Dedifferentiated amniotic fluid mesenchymal stem cell (primary cell): ENCODE data around the gene RAB1A.

Experiments
- DNase-seq: peaks from one replicate; pipeline ENCODE4 v3.0.0-alpha.2; 2016; ENCODE audit errors: extremely low spot score

RAB1A gene

DNA sequence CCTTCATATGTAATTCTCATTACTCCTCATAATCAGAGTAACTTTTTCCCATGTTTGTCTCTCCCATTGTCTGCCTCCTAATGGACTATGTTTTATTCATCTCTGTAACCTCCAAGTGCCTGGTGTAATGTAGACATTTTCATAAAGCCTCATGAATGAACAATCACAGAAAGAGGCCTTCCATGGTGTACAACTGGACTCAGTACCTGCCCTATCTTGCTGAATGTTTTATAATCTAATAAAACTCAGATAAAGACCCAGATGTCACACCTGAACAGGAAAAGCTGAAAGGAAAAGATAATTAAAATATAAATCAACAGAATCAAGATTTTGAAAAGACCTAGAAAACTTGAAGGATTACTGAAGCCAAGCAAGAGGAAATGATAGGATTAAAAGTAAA lies 36.7 kb downstream of the RAB1A start:
- no peak for DNase-seq

DNA sequence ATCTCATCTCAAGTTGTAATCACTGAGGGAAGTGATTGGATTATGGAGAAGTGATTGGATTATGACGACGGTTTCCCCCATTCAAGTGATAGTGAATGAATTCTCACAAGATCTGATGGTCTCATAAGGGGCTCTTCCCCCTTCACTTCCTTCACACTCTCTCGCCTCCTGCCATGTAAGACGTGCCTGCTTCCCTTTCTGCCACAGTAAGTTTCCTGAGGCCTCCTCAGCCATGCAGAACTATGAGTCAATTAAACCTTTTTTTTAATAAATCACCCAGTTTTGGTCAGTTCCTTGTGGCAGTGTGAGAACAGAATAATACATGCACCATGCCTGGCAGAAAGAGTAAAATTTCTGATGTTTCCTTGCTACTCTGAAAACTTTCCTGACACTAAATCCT lies 37.1 kb downstream of the RAB1A start:
- no peak for DNase-seq

DNA sequence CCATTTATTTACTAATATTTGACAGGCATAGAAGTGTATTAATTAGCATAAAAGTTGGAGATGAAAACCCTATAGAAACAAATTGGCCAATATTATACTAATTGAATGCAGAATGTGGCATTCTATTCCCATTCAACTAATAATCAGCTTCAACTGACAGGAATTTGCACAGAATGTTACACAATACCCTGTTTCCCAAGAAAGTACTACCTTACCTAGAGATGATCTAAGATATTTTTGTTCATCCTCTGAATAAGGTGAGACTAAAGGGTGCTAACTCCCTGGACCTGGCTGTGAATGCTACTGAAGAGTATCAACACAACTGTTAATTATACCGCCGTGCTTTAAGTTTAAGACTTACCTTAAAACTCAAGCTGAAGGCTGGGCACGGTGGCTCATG lies 44.8 kb downstream of the RAB1A start:
- no peak for DNase-seq

DNA sequence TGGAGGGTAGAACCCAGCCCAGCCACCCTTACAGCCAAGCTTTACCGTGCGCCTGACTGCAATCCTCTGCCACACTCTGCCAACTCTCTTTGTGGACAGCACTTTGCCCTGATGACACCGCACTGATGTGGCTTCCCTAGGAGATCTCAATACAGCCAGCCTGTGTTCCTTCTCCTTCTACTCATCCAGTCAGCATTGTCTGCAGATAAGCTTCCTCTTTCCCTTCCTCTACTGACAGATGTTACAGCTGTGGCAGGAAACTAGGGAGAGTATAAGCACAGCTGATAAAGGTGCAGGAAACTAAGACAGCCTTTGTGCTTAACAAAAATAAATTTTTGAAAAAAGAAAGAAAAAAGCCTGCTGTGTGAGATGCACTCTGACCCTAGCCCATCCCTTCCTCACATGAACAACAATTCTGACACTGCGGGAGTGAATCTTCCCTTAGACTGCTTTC lies 48.6 kb downstream of the RAB1A start:
- DNase-seq, result no peak

DNA sequence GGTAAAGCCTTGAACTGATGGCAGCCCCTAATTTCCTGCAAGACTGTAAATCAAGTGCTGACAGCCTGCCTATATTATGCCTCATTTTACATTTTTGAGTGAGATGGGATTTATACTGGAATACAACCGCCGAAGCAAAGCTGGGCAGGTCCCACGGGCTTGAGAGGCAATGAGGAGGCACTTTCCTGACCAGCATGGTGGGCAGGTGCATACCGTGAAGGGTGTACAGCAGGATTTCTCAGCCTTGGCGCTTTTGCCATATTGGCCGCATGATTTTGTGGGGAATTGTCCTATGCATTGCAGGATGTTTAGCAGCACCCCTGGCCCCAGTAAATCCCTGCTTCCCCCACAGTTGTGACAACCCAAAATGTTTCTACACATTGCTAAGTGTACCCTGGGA lies 50.9 kb downstream of the RAB1A start:
- DNase-seq, result no peak

DNA sequence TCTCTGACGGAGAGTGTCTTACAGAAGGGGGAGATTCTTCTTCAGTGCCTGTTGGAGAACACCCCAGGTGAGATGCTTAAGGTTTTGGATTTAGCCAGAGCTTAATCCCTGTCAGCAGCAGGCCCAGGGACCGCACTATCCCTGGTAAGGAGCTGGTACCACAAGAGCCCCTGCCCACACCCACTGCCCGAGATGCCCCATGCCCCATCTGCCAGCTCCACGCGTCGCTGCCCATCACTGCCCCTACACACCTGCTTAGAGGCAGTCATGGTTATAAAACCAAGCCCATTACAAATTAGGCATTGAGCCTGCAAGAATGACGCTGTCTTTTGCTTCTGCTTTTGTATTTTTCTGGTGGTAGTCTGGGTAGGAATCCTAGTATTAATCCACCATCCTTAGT lies 52.0 kb downstream of the RAB1A start:
- DNase-seq, result no peak

DNA sequence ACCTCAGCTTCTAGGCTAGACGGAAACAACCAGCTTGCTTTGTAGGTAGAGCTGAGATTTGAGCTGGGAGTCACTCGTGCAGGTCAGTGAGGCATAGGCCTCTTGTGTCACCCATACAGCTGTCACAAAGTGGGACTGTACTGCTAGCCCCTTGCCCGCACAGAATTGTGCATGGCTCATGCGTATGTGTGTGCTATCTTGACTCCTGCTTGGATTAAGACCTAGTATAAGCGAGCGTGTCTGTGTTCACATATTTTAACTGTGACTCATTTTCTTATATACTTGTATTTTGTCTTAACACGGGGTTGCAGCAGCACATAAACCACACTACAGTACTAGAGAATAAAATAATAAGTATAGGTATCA lies 53.6 kb downstream of the RAB1A start:
- peak; percentile 32 for DNase-seq

DNA sequence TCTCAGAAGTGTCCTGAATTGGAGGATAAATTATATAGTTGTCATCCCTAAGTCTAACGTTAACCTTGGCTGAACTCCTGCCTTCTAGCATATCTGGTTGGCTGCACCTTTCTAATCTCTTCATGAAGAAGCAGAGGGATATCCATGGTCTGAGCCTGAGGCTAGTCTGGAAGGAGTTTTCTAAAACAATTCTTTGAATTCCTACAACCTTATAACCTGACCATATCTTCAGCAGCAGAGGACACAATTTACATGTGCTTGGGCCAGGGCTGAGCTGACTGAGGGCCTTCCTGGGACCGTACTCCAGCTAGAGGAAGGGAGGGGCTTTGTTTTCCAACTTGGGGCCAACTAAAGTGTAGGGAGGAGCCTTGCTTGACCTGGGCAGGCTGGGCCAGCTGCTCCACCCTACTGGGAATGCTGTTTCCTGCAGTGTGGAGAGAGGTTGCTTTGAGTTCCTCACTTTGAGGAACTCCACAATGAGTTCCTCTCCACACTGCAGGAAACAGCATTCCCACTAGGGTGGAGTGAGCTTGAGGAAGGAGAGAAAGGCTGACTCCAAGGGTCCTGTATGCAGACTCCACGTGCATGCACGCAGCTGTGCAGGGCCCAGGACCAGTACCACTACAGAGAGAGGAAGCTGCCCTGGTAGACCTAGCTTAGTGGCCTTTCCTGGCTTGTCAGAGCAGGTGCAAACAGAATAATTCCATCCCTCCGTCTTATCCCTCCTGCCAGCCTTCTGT lies 54.1 kb downstream of the RAB1A start:
- no peak for DNase-seq

DNA sequence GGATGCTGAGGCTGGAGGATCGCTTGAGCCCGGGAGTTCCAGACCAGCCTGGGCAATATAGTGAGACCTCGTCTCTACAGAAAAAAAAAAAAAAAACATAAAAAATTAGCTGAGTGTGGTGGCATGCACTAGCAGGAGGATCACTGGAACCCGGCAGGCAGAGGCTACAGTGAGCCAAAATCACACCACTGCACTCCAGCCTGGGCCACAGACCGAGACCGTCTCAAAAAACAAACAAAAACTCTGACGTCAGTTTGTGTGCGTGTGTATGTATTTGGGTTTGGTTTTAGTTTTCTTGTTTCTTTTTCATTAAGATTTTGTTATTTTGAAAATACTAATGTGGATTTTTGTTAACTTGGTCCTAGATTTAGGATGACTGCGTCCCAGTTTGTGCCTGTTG lies 54.7 kb downstream of the RAB1A start:
- no peak for DNase-seq

DNA sequence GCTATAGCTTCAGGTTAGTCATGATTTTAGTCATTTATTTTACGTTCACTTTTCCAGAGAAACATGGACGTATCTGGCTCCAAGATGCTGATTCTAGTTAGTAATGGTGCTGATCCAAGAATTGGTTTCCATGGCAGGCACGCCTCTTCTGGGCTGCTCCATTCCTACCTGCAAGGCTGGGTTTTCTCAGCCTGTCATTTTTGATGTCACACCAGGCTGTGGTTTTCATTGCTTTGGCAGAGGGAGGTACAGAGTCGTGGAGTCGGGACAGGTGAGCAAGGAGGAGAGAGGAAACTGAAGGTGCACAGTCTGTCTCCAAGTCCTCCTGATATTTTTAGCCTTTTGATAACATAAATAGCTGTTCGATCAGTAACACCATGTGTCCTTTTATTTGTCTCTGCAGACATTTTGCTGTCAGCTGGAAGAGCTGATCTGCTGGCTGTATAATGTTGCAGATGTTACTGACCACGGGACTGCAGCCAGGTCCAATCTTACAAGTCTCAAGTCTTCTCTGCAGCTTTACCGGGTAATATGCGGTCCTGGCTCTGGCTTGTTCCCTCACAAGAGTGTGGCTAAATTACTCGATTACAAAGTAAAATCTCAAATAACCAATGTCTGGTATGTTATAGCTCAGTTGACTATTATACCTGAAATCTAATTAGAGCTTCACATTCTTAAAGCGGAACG lies 55.9 kb downstream of the RAB1A start:
- DNase-seq, result no peak

DNA sequence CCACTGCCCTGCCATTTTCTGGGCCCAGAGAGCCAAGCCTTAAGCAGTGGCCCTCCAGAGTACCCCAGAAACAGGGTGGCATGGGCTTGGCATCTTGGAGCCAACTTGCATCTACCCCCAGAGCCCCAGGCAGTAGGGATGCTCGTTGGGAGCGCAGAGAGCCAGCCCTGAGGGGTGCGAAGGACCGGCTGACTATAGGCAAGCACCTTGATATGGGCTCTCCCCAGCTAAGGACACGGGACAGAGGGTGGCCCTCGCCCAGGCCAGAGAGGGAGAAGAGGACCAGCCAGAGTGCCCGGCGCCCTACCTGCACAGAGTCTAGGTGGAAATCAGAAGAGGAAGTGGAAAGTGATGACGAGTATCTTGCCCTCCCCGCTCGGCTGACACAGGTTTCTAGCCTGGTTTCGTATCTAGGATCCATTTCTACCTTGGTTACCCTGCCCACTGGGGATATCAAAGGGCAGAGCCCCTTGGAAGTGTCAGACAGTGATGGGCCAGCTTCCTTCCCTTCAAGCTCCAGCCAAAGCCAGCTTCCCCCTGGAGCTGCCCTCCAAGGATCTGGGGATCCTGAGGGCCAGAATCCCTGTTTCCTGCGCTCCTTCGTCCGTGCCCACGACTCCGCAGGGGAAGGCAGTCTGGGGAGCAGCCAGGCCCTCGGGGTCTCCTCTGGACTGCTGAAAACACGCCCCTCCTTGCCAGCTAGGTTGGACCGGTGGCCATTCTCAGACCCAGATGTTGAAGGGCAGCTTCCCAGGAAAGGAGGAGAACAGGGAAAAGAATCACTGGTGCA lies 57.5 kb downstream of the RAB1A start:
- no peak for DNase-seq

DNA sequence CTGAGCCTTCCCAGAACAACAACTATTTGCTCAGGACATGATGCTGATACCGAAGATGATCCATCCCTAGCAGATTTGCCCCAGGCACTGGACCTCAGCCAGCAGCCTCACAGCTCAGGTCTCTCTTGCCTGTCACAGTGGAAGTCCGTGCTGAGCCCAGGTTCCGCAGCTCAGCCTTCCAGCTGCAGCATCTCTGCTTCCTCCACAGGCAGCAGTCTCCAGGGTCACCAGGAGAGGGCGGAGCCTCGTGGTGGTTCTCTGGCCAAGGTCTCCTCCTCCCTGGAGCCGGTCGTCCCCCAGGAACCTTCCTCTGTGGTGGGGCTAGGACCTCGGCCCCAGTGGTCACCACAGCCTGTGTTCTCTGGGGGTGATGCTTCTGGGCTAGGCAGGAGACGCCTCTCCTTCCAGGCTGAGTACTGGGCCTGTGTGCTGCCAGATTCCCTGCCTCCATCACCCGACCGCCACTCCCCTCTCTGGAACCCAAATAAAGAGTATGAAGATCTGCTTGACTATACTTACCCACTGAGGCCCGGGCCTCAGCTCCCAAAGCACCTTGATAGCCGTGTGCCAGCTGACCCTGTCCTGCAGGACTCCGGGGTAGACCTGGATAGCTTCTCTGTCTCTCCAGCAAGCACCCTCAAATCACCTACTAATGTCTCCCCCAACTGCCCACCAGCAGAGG lies 58.3 kb downstream of the RAB1A start:
- no peak for DNase-seq

DNA sequence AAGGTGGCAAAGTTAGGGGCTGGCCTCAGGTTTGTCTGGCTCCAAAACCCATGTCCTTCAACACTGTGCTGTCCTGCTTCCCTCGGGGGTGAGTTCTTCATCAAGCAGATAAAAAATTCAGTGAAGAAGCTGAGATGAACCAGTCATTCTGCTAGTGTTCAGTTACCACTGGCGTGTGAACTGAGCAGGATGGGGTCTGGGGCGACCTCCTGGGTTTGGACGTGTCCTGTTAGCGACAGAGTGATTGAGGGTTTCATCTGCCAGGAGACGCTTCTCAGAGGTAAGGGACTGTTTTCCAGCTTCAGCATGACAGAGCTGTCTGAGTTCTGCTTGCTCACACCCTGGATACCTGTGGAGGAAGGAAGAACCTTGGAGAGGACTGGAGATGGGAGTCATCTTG lies 59.0 kb downstream of the RAB1A start:
- no peak for DNase-seq

DNA sequence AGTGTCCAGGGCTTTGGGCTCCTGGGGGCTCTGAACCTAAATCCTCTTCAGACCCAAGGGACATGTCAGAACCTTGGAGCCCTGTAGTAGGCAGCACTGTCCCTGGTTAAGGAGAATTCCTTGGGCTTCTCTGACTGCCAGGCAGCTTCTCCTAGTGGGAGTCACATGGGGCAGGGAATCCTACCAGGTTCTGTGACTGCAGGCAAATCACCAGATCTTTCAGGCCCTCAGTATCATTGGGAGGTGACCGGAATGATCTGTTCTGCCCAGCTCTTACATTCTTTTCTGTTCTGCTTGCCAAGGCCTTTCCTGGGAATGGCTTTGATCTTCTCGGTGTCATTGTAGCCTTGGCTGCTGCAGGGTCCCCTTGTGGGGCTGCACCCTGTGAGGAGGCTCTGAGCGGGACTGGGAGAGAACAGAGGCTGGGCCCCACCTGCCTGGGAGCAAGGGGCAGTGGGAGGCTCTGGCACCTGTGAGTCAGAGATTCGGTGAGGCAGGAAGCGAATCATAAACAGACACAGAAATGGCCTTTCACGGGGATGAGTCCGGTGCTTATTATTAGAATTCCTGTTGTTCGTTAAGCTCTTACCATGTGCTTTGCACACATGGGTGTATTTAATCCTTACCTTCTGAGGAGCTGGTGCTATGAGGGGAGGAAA lies 59.6 kb downstream of the RAB1A start:
- DNase-seq, result peak; percentile 47

DNA sequence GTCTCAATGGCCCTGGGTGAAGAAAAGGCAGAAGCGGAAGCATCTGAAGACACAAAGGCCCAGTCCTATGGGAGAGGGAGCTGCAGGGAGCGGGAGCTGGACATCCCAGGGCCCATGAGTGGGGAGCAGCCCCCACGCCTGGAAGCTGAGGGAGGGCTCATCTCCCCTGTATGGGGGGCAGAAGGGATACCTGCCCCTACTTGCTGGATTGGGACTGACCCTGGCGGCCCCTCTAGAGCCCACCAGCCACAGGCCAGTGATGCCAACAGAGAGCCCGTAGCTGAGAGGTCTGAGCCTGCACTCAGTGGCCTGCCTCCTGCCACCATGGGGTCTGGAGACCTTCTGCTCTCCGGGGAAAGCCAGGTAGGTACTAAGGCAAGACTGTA lies 60.5 kb downstream of the RAB1A start:
- no peak for DNase-seq

DNA sequence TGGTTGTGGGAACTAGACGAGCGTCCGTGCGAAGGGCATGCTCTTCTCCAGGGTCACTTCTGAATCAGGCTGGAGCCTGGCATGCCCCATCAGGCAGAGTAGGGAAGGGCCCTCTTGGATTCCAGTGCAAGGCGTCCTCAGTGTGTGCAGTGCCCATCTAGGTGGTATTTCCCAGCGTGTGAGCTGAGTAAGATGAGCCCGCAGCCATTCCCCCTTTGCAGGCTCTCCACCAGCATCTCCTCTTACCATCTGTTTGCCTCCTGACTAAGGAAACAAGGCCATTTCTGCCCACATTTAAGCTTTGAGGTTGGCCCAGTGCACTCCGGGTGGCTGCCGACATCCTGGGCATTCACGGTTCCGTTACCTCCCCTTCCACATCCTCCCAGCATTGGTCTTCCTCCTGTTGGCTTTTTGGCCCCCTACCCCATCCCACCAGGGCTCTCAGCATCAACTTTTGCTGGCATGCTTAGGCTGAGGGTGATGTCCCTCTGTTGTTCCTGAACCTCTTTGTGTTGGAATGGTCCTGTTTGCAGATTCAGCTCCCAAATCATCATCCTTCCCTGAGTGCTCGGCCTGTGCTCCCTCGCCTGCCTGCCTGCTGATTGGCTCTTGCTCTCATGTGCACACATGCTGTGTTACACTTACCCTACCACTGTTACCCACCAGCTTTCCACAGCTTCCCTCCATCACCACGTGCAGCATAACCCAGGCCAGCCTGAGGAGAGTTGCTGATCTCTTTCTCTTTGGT lies 61.9 kb downstream of the RAB1A start:
- no peak for DNase-seq

DNA sequence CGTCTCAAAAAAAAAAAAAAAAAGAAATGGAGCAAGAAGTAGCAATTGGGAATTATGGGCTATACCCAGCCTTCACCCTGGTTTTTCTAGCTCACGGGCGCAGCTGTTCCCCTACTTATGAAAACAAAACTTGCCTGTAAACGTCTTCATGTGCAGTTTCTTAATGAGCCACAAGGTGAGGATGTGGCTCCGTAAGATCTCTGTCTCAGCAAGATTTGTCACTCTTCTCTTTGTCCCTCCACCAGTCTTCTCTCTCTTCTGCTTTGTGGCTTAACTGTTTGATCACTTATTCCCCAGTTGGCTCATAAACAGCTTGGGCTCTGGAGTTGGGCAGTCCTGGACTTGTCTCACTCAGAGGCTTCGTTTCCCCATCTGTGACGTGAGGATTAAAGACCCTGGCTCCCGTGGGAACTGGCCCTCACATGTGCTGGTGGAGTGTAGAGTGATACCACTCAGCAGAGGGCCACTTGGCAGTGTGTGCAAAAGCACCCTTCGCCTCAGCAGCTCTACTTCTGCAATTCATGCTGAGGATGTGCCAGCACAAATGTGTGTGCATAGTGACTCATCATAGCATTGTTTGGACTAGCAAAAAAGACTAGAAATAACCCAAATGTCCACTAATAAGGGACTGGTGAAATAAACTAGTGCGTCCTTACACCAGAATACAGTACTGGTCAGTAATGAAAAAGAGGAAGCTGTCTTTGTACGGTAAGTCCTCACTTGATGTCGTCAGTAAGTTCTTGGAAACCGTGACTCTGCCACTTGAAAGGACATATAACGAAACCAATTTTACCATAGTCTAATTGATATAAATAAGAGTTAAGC lies 65.0 kb downstream of the RAB1A start:
- peak; percentile 68 for DNase-seq

DNA sequence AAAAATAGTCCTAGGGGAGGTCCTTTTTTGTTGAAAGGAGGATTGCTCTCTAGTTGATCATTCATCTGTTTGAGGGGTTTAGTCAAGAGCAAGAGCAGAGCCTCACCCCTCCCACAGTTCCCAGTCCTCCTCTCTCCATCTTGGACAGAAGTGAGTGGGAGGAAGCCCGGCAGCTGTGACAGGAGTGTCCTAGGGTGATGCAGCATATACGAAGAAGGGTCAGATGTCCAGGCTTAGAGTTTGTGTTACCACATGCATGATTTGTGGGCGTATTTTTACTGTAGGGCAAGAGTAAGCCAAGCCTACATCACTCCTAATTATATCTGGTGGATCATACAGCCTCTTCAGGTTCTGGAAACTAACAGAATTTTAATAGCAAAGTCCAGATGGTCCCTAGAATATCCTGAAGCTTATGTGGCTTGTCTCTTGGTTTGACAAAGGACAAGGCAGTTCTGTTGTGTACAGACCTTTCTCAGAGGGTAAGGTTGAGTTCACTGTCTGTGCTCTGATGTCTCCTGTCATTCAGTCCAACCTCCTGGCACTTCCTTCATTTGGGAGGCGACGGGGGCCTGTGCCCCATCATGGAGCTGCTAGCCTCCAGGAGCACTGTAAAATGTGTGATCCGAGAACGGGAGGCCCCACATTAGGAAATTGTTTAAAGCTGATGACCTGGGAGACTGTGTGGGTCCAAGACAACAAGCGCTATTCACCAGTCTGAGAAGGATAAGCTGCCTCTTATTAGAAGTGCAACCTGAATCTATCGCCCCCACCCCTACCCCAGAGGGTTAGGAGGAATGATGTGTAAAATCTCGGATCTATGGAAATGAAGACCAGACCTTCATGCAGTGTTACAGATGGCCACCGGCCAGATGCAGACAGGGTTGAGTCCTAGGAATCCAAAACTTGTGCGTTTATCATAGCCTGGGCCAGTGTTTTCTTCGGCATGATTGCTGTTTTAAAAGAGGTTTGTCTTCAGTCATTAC lies 66.8 kb downstream of the RAB1A start:
- DNase-seq, result no peak

DNA sequence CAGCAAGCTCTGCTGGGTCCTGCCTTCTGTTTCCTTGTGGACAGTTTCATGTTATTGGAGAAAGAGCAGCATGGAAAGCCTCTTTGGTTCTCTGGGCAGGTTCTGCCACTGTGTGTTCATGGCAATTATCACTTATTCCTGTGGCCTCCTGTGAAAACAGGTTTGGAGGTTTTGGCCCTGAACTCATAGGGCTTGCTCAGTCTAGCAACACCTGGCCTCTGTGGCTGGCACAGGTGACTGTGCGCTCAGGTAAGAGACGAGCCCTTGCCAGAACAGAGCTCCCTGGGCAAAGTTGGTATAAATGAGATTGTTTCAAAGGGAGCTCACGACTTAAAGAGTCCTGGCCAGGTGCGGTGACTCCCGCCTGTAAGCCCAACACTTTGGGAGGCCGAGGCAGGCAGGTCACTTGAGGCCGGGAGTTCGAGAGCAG lies 68.0 kb downstream of the RAB1A start:
- DNase-seq, result no peak
